HEK293 (cell line): ENCODE data around the gene C1D.

Experiments used
- CTCF ChIA-PET: fragments of 350-600 bp; formaldehyde crosslinking; extraction: SDS; loops from one replicate; lab custom pipeline; 2021; ENCODE audit warnings: antibody characterized with exemption; lab: Yijun Ruan, JAX
- POLR2A ChIA-PET: fragments of 300-600 bp; formaldehyde crosslinking; extraction: SDS; loops from one replicate; lab custom pipeline; 2020; ENCODE audit warnings: antibody characterized with exemption, inconsistent platforms; lab: Yijun Ruan, JAX
- H3K27ac ChIP-seq: fragments of 200-500 bp; sonication (Bioruptor generic); 2 replicates; pipeline ENCODE4 v1.5.1; 2014; ENCODE audit warnings: low read depth, low read length, control low read depth, inconsistent platforms; ENCODE audit errors: extremely low read depth
- H3K36me3 ChIP-seq, 2 experiments: fragments of 200-500 bp in 1 of 2; sonication (Bioruptor generic) in 1 of 2; 1 replicate in 1 of 2; 2 replicates in 1 of 2; pipeline ENCODE4 v1.5.1; 2014 to 2017; ENCODE audit warnings: inconsistent platforms in 2 of 2, low read length in 2 of 2; ENCODE audit not compliant: control insufficient read depth in 2 of 2, insufficient read depth in 1 of 2
- H3K4me1 ChIP-seq: fragments of 200-500 bp; sonication (Bioruptor generic); 2 replicates; pipeline ENCODE4 v1.5.1; 2014; ENCODE audit warnings: mild to moderate bottlenecking, low read length, inconsistent platforms; ENCODE audit not compliant: control insufficient read depth, insufficient read depth
- H3K4me3 ChIP-seq: 2 replicates; pipeline ENCODE4 v1.5.1; 2011; ENCODE audit warnings: low read depth, mild to moderate bottlenecking, control low read depth, low read length, moderate library complexity
- H3K9me3 ChIP-seq: fragments of 200-500 bp; sonication (Bioruptor generic); 2 replicates; pipeline ENCODE4 v1.5.1; 2014; ENCODE audit warnings: low read depth, low read length, inconsistent platforms; ENCODE audit not compliant: control insufficient read depth, insufficient read depth
- KLF9 ChIP-seq: fragments of 450-650 bp; formaldehyde crosslinking; IDR thresholded peaks from 2 replicates; pipeline ENCODE4 v1.5.1; 2016; ENCODE audit warnings: missing biosample characterization, missing genetic modification characterization, low read depth
- MYNN ChIP-seq: fragments of 450-650 bp; formaldehyde crosslinking; IDR thresholded peaks from 2 replicates; pipeline ENCODE4 v1.5.1; 2016; ENCODE audit warnings: missing biosample characterization, missing genetic modification characterization, borderline replicate concordance
- OVOL3 ChIP-seq: fragments of 450-650 bp; formaldehyde crosslinking; IDR thresholded peaks from 2 replicates; pipeline ENCODE4 v1.5.1; 2016; ENCODE audit warnings: missing biosample characterization, missing genetic modification characterization
- REPIN1 ChIP-seq: fragments of 450-650 bp; formaldehyde crosslinking; IDR thresholded peaks from 2 replicates; pipeline ENCODE4 v1.5.1; 2017; ENCODE audit warnings: missing biosample characterization, missing genetic modification characterization, low read depth
- SP3 ChIP-seq: fragments of 450-650 bp; formaldehyde crosslinking; IDR thresholded peaks from 2 replicates; pipeline ENCODE4 v1.5.1; 2016; ENCODE audit warnings: missing biosample characterization, missing genetic modification characterization
- YY1 ChIP-seq: fragments of 450-650 bp; formaldehyde crosslinking; IDR thresholded peaks from 2 replicates; pipeline ENCODE4 v1.5.1; 2018; ENCODE audit warnings: missing biosample characterization, missing genetic modification characterization
- ZEB2 ChIP-seq: fragments of 450-650 bp; formaldehyde crosslinking; IDR thresholded peaks from 2 replicates; pipeline ENCODE4 v1.5.1; 2016; ENCODE audit warnings: missing biosample characterization, missing genetic modification characterization
- ZNF223 ChIP-seq: fragments of 450-650 bp; formaldehyde crosslinking; IDR thresholded peaks from 2 replicates; pipeline ENCODE4 v1.5.1; 2016; ENCODE audit warnings: missing biosample characterization, missing genetic modification characterization
- ZNF23 ChIP-seq: fragments of 450-650 bp; formaldehyde crosslinking; IDR thresholded peaks from 2 replicates; pipeline ENCODE4 v1.5.1; 2016; ENCODE audit warnings: missing biosample characterization, missing genetic modification characterization, borderline replicate concordance
- ZNF280C ChIP-seq: fragments of 450-650 bp; formaldehyde crosslinking; IDR thresholded peaks from 2 replicates; pipeline ENCODE4 v1.5.1; 2016; ENCODE audit warnings: missing biosample characterization, missing genetic modification characterization
- ZNF302 ChIP-seq: fragments of 450-650 bp; formaldehyde crosslinking; IDR thresholded peaks from 2 replicates; pipeline ENCODE4 v1.5.1; 2016; ENCODE audit warnings: missing biosample characterization, missing genetic modification characterization, low read depth
- ZNF335 ChIP-seq: fragments of 450-650 bp; formaldehyde crosslinking; conservative IDR thresholded peaks from 2 replicates; pipeline ENCODE4 v1.5.1; 2016; ENCODE audit warnings: missing biosample characterization, missing genetic modification characterization
- ZNF37A ChIP-seq: fragments of 450-650 bp; IDR thresholded peaks from 2 replicates; pipeline ENCODE4 v1.5.1; 2018; ENCODE audit warnings: missing biosample characterization, missing genetic modification characterization
- ZNF423 ChIP-seq: fragments of 450-650 bp; formaldehyde crosslinking; IDR thresholded peaks from 2 replicates; pipeline ENCODE4 v1.5.1; 2016; ENCODE audit warnings: missing biosample characterization, missing genetic modification characterization
- ZNF501 ChIP-seq: fragments of 450-650 bp; formaldehyde crosslinking; IDR thresholded peaks from 2 replicates; pipeline ENCODE4 v1.5.1; 2016; ENCODE audit warnings: missing biosample characterization, missing genetic modification characterization
- ZNF645 ChIP-seq: fragments of 450-650 bp; formaldehyde crosslinking; IDR thresholded peaks from 2 replicates; pipeline ENCODE4; 2016; ENCODE audit warnings: missing biosample characterization, missing genetic modification characterization
- ZNF654 ChIP-seq: fragments of 450-650 bp; formaldehyde crosslinking; IDR thresholded peaks from 2 replicates; pipeline ENCODE4 v1.5.1; 2016; ENCODE audit warnings: low read depth, missing biosample characterization, missing genetic modification characterization
- ZNF791 ChIP-seq: fragments of 450-650 bp; formaldehyde crosslinking; IDR thresholded peaks from 2 replicates; pipeline ENCODE4 v1.5.1; 2016; ENCODE audit warnings: missing biosample characterization, missing genetic modification characterization
- ZSCAN16 ChIP-seq: fragments of 450-650 bp; formaldehyde crosslinking; IDR thresholded peaks from 2 replicates; pipeline ENCODE4 v1.5.1; 2016; ENCODE audit warnings: missing biosample characterization, missing genetic modification characterization
- TF ChIP-seq, protein P1 (sequence below): fragments of 450-650 bp; formaldehyde crosslinking; IDR thresholded peaks from 2 replicates; pipeline ENCODE4 v1.5.1; 2017; ENCODE audit warnings: missing biosample characterization, missing genetic modification characterization
- TF ChIP-seq, protein P2 (sequence below): fragments of 450-650 bp; formaldehyde crosslinking; IDR thresholded peaks from 2 replicates; pipeline ENCODE4 v1.5.1; 2016; ENCODE audit warnings: missing biosample characterization, missing genetic modification characterization

The C1D gene

DNA sequence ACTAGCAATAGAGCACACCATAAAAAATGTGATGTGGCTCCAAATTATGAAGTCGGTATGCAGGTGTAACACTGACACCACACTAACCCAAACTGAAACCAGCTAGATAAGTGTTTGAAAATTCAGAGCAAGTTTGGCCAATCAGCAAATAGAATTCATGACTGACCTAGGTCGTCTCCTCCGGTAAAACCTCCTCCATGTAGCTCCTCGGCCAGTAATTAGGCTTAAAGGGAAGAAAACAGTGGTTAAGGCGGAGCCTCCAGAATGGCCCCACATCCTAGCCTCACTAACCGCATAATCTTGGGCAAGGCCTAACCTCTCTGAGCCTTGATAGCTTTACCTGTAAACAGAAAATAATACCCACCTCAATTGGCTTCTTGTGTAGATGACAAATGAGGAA, 30.1 kb downstream of the C1D start:
- Histone ChIP-seq H3K27ac (no peak overlapping the region), H3K9me3 (no peaks in the 10 kb centered on the region), H3K36me3 (no peaks in the 10 kb centered on the region), H3K4me1 (peaks cover 10% of the 10 kb centered on the region; the same call in 1 of the 2 replicates), H3K4me3 (no peak overlapping the region)
- POLR2A ChIA-PET = no interaction called here
- CTCF ChIA-PET = interaction anchor here (0.6 to 3.2 kb wide), 8 partner anchors 24 to 1029 kb away, joined by 3 to 23 read pairs (median 3); no protein-coding TSS in a partner anchor
- TF ChIP-seq ZNF302 (no peak), ZEB2 (tag by site-specific recombination) (no peak), ZNF335 (tag by site-specific recombination) (no peak), ZNF501 (no peak), YY1 (tag by site-specific recombination) (no peak), ZNF423 (tag by site-specific recombination) (no peak), ZNF23 (tag by site-specific recombination) (no peak), ZNF223 (tag by site-specific recombination) (no peak), MYNN (tag by site-specific recombination) (no peak), SP3 (tag by site-specific recombination) (no peak), ZNF645 (tag by site-specific recombination) (no peak), ZNF280C (tag by site-specific recombination) (no peak), OVOL3 (no peak), REPIN1 (tag by site-specific recombination) (no peak), ZNF791 (no peak), ZSCAN16 (tag by site-specific recombination) (no peak), ZNF37A (no peak), KLF9 (tag by site-specific recombination) (no peak)
- TF ChIP-seq, protein P1, sequence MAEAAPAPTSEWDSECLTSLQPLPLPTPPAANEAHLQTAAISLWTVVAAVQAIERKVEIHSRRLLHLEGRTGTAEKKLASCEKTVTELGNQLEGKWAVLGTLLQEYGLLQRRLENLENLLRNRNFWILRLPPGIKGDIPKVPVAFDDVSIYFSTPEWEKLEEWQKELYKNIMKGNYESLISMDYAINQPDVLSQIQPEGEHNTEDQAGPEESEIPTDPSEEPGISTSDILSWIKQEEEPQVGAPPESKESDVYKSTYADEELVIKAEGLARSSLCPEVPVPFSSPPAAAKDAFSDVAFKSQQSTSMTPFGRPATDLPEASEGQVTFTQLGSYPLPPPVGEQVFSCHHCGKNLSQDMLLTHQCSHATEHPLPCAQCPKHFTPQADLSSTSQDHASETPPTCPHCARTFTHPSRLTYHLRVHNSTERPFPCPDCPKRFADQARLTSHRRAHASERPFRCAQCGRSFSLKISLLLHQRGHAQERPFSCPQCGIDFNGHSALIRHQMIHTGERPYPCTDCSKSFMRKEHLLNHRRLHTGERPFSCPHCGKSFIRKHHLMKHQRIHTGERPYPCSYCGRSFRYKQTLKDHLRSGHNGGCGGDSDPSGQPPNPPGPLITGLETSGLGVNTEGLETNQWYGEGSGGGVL (tag by site-specific recombination) = no peak

DNA sequence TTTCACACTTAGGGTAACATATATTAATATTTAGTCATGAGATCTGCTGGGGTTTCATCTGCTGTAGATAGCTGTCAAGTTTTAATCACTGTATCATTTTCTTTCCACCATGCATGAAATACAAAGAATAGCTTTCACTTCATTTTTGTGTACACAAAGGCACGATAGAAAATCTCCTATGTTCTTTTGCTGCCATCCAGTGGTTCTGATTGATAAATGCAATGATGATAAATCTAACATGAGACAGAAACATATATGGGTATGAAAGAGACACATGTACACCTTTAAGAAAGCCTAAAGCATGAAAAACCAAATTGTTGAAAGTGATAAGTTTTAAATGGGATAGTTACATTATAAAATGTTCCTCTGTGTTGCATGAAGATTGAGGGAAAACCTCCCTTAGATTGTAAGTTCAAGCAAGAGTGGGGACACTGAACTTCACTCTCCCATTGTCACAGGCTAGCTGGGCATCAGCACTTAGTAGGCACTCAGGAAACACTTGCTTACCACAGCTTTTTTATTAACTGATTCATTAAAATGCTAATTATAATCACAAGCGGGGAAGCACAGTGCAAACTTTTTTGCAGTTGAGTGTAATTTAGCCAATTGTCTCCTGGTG, 31.2 kb downstream of the C1D start:
- TF ChIP-seq, protein P2, sequence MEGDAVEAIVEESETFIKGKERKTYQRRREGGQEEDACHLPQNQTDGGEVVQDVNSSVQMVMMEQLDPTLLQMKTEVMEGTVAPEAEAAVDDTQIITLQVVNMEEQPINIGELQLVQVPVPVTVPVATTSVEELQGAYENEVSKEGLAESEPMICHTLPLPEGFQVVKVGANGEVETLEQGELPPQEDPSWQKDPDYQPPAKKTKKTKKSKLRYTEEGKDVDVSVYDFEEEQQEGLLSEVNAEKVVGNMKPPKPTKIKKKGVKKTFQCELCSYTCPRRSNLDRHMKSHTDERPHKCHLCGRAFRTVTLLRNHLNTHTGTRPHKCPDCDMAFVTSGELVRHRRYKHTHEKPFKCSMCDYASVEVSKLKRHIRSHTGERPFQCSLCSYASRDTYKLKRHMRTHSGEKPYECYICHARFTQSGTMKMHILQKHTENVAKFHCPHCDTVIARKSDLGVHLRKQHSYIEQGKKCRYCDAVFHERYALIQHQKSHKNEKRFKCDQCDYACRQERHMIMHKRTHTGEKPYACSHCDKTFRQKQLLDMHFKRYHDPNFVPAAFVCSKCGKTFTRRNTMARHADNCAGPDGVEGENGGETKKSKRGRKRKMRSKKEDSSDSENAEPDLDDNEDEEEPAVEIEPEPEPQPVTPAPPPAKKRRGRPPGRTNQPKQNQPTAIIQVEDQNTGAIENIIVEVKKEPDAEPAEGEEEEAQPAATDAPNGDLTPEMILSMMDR (tag by site-specific recombination) = 0 out of 2 replicates have a peak, but pooled peaks have one; percentile 57
- TF ChIP-seq REPIN1 (tag by site-specific recombination) = no peak
- TF ChIP-seq ZNF654 (tag by site-specific recombination) = peak; percentile 74
- no peaks in the 10 kb centered on the region for H3K36me3 ChIP-seq
- ChIA-PET POLR2A (no interaction called here), CTCF (interaction anchor here (0.6 to 3.2 kb wide), 30 partner anchors 11 to 1957 kb away, joined by 3 to 23 read pairs (median 3); no protein-coding TSS in a partner anchor)
- no peak overlapping the region for H3K4me3 ChIP-seq
- no peak overlapping the region for H3K27ac ChIP-seq
- H3K4me1 ChIP-seq = peaks cover 10% of the 10 kb centered on the region; the same call in 1 of the 2 replicates
- no peaks in the 10 kb centered on the region for H3K9me3 ChIP-seq
